RCC 7860 (cell line): Measurements from ENCODE around the gene PGF.

Experiments used
- DNase-seq: peaks from one replicate; pipeline ENCODE4 v3.0.0-alpha.2; 2015; ENCODE audit warnings: low spot score
- FAIRE-seq: peaks from 2 replicates; lab custom pipeline; 2012; peaks lifted over from hg19 to GRCh38; lab: Jason Lieb, UNC

PGF gene

DNA sequence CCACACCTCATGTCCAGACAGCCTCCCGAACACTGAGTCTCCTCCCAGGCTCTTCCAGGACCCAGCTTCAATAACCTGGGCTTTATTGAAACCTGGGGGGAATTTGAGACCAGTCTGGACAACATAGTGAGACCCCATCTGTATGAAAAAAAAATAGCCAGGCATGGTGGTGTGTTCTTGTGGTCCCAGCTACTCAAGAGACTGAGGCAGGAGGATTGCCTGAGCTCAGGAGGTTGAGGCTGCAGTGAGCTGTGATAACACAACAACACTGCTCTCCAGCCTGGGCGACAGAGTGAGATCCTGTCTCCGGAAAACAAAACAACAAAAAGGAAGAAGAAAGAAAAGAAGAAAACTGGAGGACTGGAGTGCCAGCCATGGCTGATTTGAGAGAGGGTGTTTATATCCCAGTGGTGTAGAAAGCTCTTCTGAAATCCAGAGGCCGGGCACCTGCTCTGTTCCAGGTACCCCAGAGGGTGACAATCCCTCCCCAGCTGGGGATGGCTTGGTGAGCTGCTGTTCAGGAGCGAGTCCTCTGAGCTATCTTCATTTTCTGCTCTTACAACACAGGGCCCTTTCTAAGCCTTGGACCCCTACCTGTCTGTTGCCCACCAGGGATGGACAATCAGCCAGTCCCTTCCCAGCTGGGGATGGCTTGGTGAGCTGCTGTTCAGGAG lies 6.0 kb upstream of the PGF start:
- no peak for DNase-seq
- FAIRE-seq: no peak

DNA sequence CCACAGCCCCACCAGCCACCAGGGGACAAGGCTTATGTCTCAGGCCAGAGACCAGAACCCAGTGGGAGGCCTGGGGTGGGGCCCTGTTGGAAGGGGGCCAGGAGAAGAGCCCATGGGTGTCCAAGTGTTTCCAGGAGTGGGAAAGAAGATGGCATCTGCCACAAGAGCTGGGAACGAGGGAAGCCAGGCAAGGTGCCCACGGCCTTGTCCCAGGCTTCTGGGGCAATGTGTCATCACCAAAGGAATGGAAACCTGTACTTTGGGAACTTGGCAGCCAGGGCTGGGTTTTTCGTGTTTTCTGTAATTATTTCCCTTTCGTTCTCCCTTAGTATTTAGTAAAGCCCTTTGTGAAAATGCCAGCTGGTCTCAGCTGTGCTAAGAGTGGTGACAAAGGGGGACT lies 5.3 kb upstream of the PGF start:
- DNase-seq (no peak), FAIRE-seq (no peak)

DNA sequence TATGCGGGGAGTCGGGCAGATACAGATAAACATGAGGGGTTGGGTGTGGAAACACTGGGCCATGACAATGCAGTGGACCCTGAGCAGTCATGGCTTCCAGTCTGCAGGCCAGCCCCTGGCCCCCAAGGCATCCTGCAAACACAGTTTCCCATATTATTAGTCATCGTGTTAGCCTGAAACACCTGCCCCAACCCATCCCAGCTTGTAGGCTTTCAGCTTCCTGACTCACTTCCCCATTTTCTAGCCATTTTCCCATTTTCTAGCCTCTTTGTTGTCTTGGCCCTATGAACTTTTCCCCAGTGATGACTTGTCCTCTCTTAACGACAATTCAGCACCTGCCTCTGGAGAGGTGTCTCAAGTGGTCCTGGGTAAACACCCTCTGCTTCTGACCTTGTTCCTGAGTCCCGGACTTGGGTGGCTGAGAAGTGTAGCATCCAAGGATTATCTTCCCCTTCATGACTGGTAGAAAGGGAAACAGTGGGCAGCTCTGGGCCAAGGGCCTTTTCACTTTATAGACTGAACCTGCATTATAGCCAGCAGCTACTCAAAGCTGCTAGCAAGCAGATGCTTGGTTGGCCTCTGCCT lies 4.3 kb upstream of the PGF start:
- no peak for DNase-seq
- FAIRE-seq: no peak

- FAIRE-seq: no peak
- no peak for DNase-seq
Observed at GRCh38 chr14:74956280-74957072, 1.1 kb upstream of the PGF start.

DNA sequence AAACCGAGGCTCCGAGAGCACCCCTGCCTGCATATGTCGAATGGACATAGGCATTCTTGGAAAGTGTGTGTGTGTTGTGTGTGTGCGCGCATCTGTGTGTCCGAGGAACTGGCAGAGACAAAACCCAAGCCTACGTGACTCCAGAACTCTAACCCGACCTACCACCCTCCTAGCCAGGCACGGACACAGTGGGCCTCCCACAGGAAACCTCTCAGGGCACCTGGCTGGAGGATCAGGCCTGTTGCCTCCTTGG lies 556 bp upstream of the PGF start:
- no peak for DNase-seq
- no peak for FAIRE-seq

DNA sequence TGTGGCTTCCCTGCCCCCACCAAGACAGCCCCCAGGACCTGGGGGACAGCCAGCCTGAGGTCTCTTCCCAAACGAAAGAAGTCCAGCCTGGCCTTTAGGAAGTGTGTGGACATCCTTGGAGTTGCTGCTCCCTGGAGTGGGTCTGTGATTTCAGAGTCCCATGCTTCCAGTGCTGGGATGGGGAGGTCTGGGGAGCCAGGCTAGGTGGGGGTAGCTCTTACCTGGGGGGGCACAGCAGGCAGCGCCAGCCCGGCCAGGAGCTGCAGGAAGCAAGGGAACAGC lies 509 bp downstream of the PGF start:
- no peak for FAIRE-seq
- no peak for DNase-seq

- no peak for FAIRE-seq
- no peak for DNase-seq
Observed at GRCh38 chr14:74954232-74954946, 1.0 kb downstream of the PGF start.

- no peak for FAIRE-seq
- DNase-seq: no peak
Observed at GRCh38 chr14:74953686-74954085, 1.7 kb downstream of the PGF start.

GRCh38 chr14:74952697-74953484 lies 2.5 kb downstream of the PGF start:
- no peak for DNase-seq

DNA sequence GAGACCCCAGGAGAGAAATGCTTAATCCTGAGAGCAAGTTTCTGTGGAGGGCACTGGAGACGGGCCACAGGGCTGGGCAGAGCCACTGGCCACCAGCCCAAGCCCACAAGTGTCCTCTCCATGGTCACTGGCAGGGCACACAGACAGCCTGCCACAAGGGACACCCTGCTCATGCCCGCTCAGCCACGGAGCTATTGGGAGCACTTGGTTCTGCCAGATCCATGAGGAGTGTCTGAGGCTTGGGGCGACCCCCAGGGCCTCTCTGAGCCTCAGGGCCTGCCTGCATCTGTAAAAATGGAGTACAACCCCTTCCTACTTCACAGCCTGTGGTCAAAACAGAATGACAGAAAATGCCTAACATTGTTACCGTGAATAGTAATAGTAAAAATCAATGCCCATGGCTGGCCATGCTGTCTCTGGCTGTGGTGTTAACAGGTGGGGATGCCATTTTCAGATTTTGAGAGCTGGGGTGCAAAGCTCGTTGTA lies 3.2 kb downstream of the PGF start:
- DNase-seq (no peak), FAIRE-seq (no peak)

More at GRCh38 chr14:74952697-74953484, 2.5 kb downstream of the PGF start:
- FAIRE-seq: no peak

- DNase-seq (no peak), FAIRE-seq (no peak)
Observed at GRCh38 chr14:74951443-74952179, 3.8 kb downstream of the PGF start.

DNA sequence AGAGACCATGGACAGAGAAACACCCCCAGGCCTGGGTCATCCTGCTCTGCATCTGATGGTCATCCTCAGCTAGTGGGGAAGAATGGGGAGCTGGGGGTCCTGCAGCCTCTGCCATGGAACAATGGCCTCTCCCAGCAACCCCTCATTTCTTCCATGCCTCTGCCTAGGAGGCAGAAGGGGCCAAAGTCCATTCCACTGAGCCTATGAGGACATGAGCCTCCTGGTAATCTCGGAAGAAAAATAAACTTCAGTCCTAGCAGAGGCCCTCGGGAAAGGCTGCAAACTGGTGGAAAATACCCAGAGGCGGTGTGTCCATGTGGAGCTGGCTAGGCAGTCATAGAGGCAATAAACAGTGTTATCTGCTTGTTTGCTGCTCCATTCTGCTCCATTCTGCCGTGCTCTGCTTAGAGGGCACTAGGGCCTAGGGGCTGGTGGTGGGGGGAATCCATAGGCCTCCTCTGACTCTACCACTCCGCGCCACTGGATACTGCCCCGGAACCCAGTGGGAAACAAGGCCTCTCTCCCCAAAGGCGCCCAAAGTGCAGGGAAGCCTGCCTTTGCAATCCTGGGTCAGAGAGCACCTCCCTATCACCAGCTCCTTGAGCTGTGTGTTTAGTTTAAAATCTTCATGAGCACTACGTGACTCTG lies 4.5 kb downstream of the PGF start:
- no peak for DNase-seq
- no peak for FAIRE-seq

GRCh38 chr14:74949859-74950573 lies 5.4 kb downstream of the PGF start:
- DNase-seq (no peak), FAIRE-seq (no peak)

GRCh38 chr14:74949191-74949601 lies 6.2 kb downstream of the PGF start:
- FAIRE-seq (no peak), DNase-seq (no peak)

DNA sequence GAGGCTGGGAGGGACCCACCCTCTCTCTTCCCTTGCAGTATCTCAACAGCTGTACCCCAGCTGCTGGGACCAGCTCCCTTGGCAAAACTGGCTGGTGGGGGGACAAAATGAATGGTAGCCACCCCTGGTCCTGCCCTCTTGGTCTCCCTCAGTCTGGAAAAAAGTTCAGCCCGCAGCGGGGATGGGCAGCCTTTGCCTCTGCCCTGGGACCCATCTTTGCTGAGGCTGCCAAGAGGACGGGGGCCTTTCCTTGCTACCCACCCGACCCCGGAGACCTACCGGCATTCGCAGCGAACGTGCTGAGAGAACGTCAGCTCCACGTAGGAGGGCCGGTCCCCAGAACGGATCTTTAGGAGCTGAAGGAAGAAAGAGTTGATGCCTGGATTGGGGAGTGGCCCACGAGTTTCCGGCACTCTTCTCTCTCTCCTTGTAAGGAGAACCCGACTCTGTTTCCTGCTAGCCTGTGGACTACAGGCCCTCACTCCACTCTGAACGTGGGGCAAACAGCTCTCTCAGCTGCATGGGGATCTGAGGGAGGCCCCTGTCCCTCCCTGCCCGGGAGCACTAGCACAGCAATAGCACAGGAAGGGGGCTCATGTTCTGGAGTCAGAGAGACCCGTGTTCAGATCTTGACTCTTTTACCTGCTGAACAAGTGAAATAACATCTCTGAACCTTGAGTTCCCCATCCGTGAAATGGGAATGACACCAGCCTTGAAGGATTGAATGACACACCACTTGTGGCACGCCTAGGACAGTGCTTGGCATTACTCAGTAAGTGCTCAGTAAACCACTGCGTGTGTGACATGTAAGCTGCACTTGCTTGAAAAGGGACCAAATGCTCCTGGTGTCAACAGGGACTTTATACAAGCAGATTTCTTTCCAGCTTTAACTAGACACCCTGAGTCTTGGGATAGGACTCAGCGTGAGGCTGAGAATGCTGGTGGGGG lies 6.9 kb downstream of the PGF start:
- FAIRE-seq (no peak), DNase-seq (no peak)

GRCh38 chr14:74947353-74948227 lies 7.8 kb downstream of the PGF start:
- FAIRE-seq (no peak), DNase-seq (no peak)

DNA sequence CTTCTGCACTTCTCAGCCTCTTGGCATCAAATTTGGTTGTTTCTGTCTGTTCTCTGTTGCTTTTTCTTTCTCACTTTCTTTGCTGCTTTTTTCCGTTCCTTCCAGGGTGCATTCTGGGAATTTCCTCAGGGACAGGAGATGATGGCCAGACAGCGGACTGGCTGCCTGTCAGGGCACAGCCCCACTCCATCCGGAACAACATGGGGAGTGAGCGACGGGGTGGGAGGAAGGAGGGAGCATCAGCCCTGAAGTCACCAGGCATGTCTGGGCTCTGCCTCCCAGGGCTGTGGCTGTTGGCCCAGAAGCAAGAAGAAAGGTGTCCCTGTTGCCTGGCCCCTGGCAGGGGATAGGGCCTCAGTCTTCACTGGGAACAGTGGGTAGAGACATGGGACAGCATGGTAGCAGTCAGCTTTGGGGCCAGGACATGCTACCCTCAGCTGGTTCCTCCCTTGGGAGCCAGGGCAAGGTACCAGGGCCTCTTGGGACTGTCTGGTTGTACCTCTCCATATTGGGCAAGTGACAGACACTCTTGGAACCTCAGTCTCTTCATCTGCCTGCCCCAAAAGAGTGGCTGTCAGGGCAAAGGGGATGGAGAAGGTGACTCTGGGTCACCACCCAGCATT lies 8.6 kb downstream of the PGF start:
- FAIRE-seq (no peak), DNase-seq (no peak)
